ENCODE data around the gene ROBO1.

DNA sequence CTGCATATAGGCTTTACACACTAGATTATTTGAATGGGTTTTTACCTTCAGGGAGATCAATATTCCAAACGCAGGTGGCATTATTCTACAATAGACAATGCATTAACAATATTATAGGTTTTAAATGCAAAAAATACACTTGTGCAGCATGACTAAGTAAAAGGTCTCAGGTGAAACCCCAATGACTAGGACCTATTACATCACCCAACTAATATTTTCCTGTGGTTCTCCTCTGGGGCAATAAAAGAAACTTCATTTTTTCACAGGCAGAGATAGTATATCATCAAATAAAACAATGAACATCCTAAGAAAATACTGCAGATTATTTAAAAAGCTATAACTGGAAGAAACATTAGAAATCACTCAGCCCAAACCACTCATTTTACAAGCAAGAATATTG is 375.3 kb downstream of the ROBO1 start:
- TF ChIP-seq POLR2AphosphoS5 (IDR thresholded peaks at IDR 0.05; ENCODE audit: insufficient read depth in 1 of 2, low read depth in 1 of 2), result no peak
- TF ChIP-seq, protein P1, sequence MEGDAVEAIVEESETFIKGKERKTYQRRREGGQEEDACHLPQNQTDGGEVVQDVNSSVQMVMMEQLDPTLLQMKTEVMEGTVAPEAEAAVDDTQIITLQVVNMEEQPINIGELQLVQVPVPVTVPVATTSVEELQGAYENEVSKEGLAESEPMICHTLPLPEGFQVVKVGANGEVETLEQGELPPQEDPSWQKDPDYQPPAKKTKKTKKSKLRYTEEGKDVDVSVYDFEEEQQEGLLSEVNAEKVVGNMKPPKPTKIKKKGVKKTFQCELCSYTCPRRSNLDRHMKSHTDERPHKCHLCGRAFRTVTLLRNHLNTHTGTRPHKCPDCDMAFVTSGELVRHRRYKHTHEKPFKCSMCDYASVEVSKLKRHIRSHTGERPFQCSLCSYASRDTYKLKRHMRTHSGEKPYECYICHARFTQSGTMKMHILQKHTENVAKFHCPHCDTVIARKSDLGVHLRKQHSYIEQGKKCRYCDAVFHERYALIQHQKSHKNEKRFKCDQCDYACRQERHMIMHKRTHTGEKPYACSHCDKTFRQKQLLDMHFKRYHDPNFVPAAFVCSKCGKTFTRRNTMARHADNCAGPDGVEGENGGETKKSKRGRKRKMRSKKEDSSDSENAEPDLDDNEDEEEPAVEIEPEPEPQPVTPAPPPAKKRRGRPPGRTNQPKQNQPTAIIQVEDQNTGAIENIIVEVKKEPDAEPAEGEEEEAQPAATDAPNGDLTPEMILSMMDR (IDR thresholded peaks at IDR 0.05), result no peak

All from vagina (tissue), 2 donors.